ENCODE results near the gene TRPM2.
"Not testable (repeated sequence)": the region's sequence is repeated elsewhere in the genome, so short reads cannot be mapped to it uniquely, and the experiment has no call there.

TRPM2 gene

GRCh38 chr21:44375281-44375651 lies 21.8 kb downstream of the TRPM2 start:
- no peak for DNase-seq (ENCODE audit: low spot score)

GRCh38 chr21:44375761-44376241 lies 22.4 kb downstream of the TRPM2 start:
- DNase-seq (ENCODE audit: low spot score): no peak

- no peak for DNase-seq (ENCODE audit: low spot score)
Measured at GRCh38 chr21:44376606-44377005, 23.2 kb downstream of the TRPM2 start.

- no peak for DNase-seq (ENCODE audit: low spot score)
Measured at GRCh38 chr21:44377201-44377921, 23.9 kb downstream of the TRPM2 start.

GRCh38 chr21:44377922-44378645 lies 24.7 kb downstream of the TRPM2 start:
- no peak for DNase-seq (ENCODE audit: low spot score)

GRCh38 chr21:44378646-44379514 lies 25.5 kb downstream of the TRPM2 start:
- DNase-seq (ENCODE audit: low spot score): no peak

- no peak for DNase-seq (ENCODE audit: low spot score)
Measured at GRCh38 chr21:44379515-44379848, 26.1 kb downstream of the TRPM2 start.

- DNase-seq (ENCODE audit: low spot score): no peak
Measured at GRCh38 chr21:44379991-44380865, 26.8 kb downstream of the TRPM2 start.

GRCh38 chr21:44380876-44381275 lies 27.5 kb downstream of the TRPM2 start:
- no peak for DNase-seq (ENCODE audit: low spot score)

- DNase-seq (ENCODE audit: low spot score): no peak
Measured at GRCh38 chr21:44381874-44382273, 28.5 kb downstream of the TRPM2 start.

- DNase-seq (ENCODE audit: low spot score): no peak
Measured at GRCh38 chr21:44382536-44382935, 29.1 kb downstream of the TRPM2 start.

- DNase-seq (ENCODE audit: low spot score): no peak
Measured at GRCh38 chr21:44383216-44383615, 29.8 kb downstream of the TRPM2 start.

GRCh38 chr21:44384968-44385367 lies 31.5 kb downstream of the TRPM2 start:
- no peak for DNase-seq (ENCODE audit: low spot score)

- no peak for DNase-seq (ENCODE audit: low spot score)
Measured at GRCh38 chr21:44389335-44389734, 35.9 kb downstream of the TRPM2 start.

GRCh38 chr21:44390886-44391285 lies 37.5 kb downstream of the TRPM2 start:
- DNase-seq (ENCODE audit: low spot score): no peak

- no peak for DNase-seq (ENCODE audit: low spot score)
Measured at GRCh38 chr21:44391345-44392091, 38.1 kb downstream of the TRPM2 start.

- no peak for DNase-seq (ENCODE audit: low spot score)
Measured at GRCh38 chr21:44392185-44392584, 38.8 kb downstream of the TRPM2 start.

- no peak for DNase-seq (ENCODE audit: low spot score)
Measured at GRCh38 chr21:44392916-44393315, 39.5 kb downstream of the TRPM2 start.

GRCh38 chr21:44394733-44395132 lies 41.3 kb downstream of the TRPM2 start:
- DNase-seq (ENCODE audit: low spot score): no peak

GRCh38 chr21:44395260-44395659 lies 41.8 kb downstream of the TRPM2 start:
- DNase-seq (ENCODE audit: low spot score): no peak

GRCh38 chr21:44396803-44397202 lies 43.4 kb downstream of the TRPM2 start:
- DNase-seq (ENCODE audit: low spot score): not testable (repeated sequence)
